Measurements from ENCODE around the gene RABGGTA. TPM values are rescaled to one million over a fixed set of nuclear protein-coding genes. Genes with fewer than 3 reads are reported as not detected.
A peak's percentile ranks its signal among the peaks of the same experiment; 100 is the strongest.

Gene RABGGTA
- polyA plus RNA-seq, 1 experiment: 52.5 TPM

DNA sequence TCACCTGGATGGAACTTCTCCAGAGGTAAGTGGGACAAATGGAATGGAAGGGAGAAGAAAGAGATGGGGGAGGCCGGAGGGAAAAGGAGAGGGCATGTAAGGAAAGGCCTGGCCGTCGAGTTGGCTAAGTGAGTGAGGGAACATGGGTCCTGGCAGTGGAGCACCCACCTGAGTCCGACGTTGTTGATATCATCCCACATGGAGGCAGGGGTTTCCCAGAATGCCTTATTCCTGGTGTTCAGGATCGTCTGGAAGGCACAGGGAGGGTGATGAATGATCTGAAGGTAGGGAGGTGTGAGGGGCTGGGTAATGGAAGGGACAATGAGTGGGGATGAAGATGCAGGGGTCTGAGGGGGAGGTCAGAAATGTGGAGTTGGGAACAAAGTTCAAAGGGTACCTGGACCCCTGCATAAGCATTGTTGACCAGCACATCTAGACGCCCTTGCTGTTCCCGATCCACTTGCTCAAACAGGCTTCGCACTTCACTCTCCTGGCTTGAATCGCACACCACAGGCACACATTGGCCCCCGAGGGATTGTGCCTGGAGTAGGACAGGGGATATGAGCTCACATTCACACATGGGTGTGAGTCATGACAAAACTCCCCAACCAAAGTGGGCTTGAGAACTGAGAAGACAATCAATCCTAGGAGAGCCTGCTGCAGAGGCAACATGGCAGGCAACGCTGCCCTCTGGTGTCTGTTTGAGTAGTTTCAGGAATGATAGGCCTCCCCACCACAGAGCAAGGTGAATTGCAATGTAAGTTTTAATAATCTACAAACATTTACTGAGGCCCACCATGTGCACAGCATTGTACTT, 25.2 kb upstream of the RABGGTA start:
- TF ChIP-seq, protein P1, sequence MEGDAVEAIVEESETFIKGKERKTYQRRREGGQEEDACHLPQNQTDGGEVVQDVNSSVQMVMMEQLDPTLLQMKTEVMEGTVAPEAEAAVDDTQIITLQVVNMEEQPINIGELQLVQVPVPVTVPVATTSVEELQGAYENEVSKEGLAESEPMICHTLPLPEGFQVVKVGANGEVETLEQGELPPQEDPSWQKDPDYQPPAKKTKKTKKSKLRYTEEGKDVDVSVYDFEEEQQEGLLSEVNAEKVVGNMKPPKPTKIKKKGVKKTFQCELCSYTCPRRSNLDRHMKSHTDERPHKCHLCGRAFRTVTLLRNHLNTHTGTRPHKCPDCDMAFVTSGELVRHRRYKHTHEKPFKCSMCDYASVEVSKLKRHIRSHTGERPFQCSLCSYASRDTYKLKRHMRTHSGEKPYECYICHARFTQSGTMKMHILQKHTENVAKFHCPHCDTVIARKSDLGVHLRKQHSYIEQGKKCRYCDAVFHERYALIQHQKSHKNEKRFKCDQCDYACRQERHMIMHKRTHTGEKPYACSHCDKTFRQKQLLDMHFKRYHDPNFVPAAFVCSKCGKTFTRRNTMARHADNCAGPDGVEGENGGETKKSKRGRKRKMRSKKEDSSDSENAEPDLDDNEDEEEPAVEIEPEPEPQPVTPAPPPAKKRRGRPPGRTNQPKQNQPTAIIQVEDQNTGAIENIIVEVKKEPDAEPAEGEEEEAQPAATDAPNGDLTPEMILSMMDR (IDR thresholded peaks at IDR 0.05; ENCODE audit: insufficient read depth, low read depth, low read length): peak; percentile 79
- H3K27me3 ChIP-seq (ENCODE audit: control insufficient read depth, insufficient read depth, low read length): no peaks in the 10 kb centered on the region
- DNase-seq (ENCODE audit: low read depth): peak; percentile 49
- peaks cover 10% of the 10 kb centered on the region for H3K36me3 ChIP-seq (ENCODE audit: control insufficient read depth, insufficient read depth, low read length)
- ChIA-PET CTCF (interaction anchor here (0.7 to 9.8 kb wide), 23 partner anchors 8 to 239 kb away, joined by 3 to 205 read pairs (median 6); partner anchors contain the start of genes CIDEB, DCAF11, GMPR2 and LTB4R), POLR2A (no interaction called here)
- no peak overlapping the region for H3K4me3 ChIP-seq (ENCODE audit: low read depth, low read length)

DNA sequence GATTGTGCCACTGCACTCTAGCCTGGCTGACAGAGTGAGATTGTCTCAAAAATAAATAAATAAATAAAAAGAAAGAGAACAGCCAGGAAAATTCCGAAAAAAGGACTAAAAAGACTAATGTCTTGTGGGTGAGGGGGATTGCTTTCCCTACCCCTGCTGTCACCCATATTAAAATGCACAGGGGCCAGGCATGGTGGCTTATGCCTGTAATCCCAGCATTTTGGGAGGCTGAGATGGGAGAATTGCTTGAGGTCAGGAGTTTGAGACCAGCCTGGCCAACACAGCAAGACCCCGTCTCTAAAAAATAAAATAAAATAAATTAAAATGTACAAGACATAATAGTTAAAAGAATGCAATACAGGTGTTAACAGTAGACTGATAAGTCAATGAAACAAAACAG, 22.1 kb upstream of the RABGGTA start:
- POLR2A ChIA-PET: interaction anchor here (0.6 kb wide), 1 partner anchor 51 kb away, joined by 3 read pairs; the partner anchor contains the start of gene TINF2
- Histone ChIP-seq H3K36me3 (ENCODE audit: control insufficient read depth, insufficient read depth, low read length) (peaks cover 9% of the 10 kb centered on the region), H3K4me3 (ENCODE audit: low read depth, low read length) (no peak overlapping the region), H3K27me3 (ENCODE audit: control insufficient read depth, insufficient read depth, low read length) (no peaks in the 10 kb centered on the region)
- CTCF ChIA-PET: interaction anchor here (2.1 to 3.9 kb wide), 2 partner anchors 22 to 51 kb away, joined by 16 to 25 read pairs; partner anchors contain the start of genes RABGGTA and TINF2
- DNase-seq (ENCODE audit: low read depth): no peak
- TF ChIP-seq, protein P1 (IDR thresholded peaks at IDR 0.05; ENCODE audit: insufficient read depth, low read depth, low read length): no peak

DNA sequence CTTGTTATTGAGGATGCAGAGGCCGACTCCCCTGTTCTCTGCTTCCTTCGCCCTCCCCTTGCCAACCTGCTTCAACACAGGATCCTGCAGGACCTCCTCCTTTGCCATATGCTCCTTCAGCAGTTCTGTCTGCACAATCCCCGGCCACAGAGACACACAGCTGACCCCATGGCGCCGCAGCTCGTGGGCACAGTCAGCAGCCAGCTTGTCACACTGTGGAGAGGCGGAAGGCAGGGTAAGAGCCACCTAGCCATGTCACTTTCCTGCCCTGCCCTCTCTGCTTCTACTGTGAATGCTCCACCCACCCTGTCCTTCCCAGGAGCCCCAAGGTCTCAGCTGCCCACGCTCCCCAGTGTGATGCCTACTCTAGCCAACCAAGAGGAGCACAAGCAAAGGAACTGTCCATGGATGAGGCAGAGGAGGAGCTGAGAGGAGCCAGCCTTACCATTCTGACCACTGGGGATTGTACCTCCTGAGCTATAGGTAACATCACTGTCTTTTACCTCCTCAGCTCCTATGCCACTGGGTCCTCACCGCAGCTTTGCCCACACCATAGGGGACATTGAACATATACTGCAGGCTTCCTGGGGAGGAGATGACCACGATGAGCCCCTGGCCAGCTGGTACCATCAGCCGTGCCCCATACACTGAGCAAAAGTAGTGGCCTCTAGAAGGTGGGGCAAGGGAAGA, 20.9 kb upstream of the RABGGTA start:
- CTCF ChIA-PET: interaction anchor here (0.9 to 3.9 kb wide), 4 partner anchors 21 to 139 kb away, joined by 3 to 25 read pairs (median 10); partner anchors contain the start of genes RABGGTA and TINF2
- POLR2A ChIA-PET: no interaction called here
- H3K36me3 ChIP-seq (ENCODE audit: control insufficient read depth, insufficient read depth, low read length): peaks cover 9% of the 10 kb centered on the region
- H3K27me3 ChIP-seq (ENCODE audit: control insufficient read depth, insufficient read depth, low read length): no peaks in the 10 kb centered on the region
- TF ChIP-seq, protein P1 (IDR thresholded peaks at IDR 0.05; ENCODE audit: insufficient read depth, low read depth, low read length): no peak
- DNase-seq (ENCODE audit: low read depth): no peak
- no peak overlapping the region for H3K4me3 ChIP-seq (ENCODE audit: low read depth, low read length)

DNA sequence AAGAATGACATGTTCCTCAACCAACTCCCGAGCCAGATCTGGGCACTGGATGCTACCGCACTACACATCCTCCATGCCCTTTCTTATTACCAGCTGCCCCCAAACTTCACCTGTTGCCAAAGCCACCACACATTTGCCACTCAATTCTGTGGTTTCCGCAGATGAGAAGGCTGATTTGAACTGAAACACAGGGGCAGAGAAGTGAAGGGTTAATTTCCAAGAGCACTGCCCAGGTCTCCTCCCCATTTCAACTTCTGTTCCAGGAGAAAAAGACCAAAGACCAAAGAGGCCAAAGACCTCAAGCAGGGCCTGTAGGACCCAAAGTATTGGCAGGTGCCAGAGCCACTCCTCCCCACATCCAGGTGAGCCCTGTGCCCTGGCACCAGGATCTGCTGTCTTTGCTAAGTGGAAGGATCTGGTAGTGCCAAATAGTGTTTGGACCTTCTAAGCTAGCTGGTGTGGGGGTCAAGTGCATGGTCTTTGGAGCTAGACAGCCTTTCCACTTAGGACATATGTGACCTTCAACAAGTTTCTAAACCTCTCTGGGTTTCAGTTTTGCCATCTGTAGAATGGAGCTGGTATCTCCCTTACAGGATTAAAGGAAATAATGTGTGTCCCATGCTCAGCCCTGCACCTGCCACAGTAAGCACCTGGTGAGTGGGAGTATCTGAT, 20.2 kb upstream of the RABGGTA start:
- Histone ChIP-seq H3K4me3 (ENCODE audit: low read depth, low read length) (no peak overlapping the region), H3K36me3 (ENCODE audit: control insufficient read depth, insufficient read depth, low read length) (peaks cover 9% of the 10 kb centered on the region), H3K27me3 (ENCODE audit: control insufficient read depth, insufficient read depth, low read length) (no peaks in the 10 kb centered on the region)
- POLR2A ChIA-PET: no interaction called here
- DNase-seq (ENCODE audit: low read depth): no peak
- TF ChIP-seq, protein P1 (IDR thresholded peaks at IDR 0.05; ENCODE audit: insufficient read depth, low read depth, low read length): no peak
- CTCF ChIA-PET: interaction anchor here (1.3 to 3.9 kb wide), 3 partner anchors 20 to 140 kb away, joined by 4 to 25 read pairs (median 16); partner anchors contain the start of genes RABGGTA and TINF2
